ENCODE measurements around the gene GLIS1.

Gene GLIS1

DNA sequence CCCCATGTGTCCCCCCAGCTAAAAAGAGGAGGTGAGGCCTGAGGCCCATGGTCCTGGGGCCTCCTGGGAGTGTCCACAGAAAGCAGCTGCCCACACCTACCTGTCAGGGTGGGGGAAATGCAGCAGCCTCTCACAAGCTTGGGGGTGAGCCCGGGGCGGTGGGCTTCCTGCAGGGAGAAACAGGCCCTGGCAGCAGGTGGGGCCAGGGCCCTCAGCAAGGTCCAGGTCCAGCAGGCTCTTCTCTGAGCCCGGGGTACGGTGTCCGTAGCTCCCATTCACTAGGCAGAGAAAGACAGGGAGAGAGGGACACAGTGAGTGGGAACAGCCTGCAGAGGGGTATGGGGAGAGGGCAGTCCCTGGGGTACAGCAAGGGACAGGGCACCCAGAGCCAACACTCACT, 139.0 kb downstream of the GLIS1 start:
- no peak for DNase-seq (ENCODE audit: low read depth)
- TF ChIP-seq, protein P1, sequence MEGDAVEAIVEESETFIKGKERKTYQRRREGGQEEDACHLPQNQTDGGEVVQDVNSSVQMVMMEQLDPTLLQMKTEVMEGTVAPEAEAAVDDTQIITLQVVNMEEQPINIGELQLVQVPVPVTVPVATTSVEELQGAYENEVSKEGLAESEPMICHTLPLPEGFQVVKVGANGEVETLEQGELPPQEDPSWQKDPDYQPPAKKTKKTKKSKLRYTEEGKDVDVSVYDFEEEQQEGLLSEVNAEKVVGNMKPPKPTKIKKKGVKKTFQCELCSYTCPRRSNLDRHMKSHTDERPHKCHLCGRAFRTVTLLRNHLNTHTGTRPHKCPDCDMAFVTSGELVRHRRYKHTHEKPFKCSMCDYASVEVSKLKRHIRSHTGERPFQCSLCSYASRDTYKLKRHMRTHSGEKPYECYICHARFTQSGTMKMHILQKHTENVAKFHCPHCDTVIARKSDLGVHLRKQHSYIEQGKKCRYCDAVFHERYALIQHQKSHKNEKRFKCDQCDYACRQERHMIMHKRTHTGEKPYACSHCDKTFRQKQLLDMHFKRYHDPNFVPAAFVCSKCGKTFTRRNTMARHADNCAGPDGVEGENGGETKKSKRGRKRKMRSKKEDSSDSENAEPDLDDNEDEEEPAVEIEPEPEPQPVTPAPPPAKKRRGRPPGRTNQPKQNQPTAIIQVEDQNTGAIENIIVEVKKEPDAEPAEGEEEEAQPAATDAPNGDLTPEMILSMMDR (conservative IDR thresholded peaks at IDR 0.05; ENCODE audit: low read depth, low read length): no peak

DNA sequence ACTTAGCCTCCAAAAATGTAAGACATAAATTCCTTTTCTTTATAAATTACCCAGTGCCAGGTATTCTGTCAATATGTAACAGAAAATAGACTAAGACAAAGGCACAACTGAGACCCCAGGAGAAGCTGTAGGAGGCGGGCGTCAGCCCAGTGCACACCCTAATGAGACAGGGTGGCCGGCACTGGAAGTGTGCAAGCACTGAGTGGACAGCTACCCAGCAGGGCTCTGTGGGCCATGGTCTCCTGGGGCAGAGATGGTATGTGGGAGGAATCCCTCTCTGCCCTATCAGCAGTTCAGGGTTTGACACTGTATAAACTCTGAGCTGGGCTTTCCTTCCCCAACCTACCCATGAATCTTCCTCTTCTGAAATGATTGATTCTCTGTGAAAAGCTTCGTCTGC, 139.5 kb downstream of the GLIS1 start:
- TF ChIP-seq, protein P1 (conservative IDR thresholded peaks at IDR 0.05; ENCODE audit: low read depth, low read length): no peak
- no peak for DNase-seq (ENCODE audit: low read depth)
- H3K4me3 ChIP-seq (ENCODE audit: low read depth, low read length): no peak overlapping the region

More for the DNA sequence above, 139.0 kb downstream of the GLIS1 start:
- no peak overlapping the region for H3K4me3 ChIP-seq (ENCODE audit: low read depth, low read length)

DNA sequence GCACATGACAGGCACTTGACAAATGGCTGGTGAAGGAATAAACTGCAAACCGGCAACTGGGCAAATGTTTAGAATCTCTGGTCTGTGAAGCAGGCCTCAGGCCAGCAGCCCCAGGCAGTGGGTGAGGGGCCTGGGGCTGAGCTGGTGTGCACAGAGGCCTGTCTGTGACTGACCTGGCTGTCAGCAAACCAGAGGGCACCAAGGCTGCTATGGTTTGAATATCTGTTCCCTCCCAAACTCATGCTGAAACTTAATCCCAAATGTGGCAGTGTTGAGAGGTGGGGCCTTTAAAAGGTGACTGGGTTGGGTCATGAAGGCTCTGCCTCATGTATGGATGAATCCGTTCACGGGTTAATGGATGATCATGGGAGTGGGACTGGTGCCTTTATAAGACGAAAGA, 140.0 kb downstream of the GLIS1 start:
- TF ChIP-seq, protein P1 (conservative IDR thresholded peaks at IDR 0.05; ENCODE audit: low read depth, low read length): no peak
- no peak for DNase-seq (ENCODE audit: low read depth)
- H3K4me3 ChIP-seq (ENCODE audit: low read depth, low read length): no peak overlapping the region

DNA sequence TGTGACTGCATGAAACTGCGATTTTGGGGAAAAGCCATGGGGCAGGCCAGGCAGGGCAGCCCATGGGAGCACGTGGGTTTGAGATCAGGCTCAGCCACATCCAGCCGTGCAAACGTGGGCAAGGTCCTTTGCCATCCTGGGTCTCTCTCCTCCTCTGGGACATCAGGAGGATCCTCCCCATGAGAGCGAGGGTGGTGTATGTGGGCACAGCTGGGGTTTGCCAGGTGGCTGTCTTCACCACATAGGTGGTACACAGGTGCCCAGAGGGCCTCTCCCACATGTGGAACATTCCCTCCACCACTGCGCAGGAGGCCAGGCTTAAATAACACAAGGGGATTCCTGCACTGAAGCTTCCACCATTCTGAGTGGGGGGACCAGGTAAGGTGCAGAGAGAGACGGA, 143.1 kb downstream of the GLIS1 start:
- DNase-seq (ENCODE audit: low read depth): no peak
- no peak overlapping the region for H3K4me3 ChIP-seq (ENCODE audit: low read depth, low read length)
- TF ChIP-seq, protein P1 (conservative IDR thresholded peaks at IDR 0.05; ENCODE audit: low read depth, low read length): no peak

DNA sequence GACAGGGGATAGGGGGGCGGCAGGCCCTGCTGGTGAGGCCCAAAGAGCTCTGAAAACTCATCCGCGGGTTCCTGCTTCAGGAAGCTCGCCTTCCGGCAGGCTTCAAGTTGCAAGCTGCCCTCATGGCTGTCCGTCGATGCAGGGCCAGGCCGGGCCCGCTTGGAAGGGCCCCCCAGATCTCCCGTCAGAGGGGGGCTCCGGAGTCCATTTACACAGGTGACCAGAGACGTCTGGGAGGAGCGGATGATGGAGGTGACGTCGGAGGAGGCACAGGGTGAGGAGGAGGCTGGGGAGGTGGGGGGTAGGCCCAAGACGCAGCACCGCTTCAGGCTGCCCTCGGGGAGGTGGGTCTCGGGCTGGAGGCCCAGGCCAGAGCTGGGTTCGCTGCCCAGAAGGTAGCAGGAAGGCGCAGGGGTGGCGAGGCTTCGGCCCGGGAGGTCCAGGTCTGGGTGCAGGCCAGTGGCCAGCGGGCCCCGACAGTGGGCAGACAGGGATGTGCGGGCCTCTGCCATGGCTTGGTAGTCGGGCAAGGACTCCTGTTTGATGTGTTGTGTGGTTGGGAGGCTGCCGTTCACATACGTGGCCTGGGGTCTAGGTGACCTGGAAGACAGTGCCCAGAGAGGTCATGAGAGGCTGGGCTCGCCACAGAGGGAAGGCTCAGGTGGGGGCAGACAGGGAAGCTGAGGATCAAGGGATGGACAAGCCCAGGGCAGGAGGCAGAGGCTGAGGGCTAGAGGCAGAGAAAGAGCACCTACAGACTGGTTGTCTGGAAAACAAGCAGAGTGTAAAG, 144.4 kb downstream of the GLIS1 start:
- no peak for DNase-seq (ENCODE audit: low read depth)
- TF ChIP-seq, protein P1 (conservative IDR thresholded peaks at IDR 0.05; ENCODE audit: low read depth, low read length): no peak
- no peak overlapping the region for H3K4me3 ChIP-seq (ENCODE audit: low read depth, low read length)

DNA sequence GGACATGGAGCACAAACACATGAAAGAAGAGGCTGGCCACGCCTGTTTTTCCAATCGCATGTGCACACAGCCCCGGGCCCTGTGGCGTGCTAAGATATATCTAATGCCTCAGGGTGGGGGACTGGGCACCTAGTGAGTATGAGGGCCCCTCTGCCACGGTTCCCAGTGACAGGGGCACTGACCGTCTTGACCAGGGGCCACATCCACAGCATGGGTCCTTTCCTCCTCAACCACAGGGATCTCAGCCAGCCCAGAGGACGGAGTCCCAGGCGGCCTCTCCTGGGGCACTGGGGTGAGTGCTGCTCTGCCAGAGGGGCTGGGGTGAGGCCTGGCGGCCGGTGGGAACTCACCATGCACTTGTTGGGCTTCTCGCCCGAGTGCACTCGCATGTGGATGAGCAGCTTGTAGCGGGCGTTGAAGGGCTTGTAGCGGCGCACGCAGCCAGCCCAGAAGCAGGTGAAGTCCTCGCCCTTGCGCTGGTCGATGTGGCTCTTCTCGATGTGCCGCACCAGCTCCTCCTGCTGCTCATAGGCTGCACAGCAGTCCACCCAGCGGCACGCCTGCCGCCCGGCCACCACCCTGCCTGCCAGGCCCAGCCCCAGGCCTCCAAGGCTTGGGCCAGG, 145.1 kb downstream of the GLIS1 start:
- H3K4me3 ChIP-seq (ENCODE audit: low read depth, low read length): no peak overlapping the region
- no peak for DNase-seq (ENCODE audit: low read depth)
- TF ChIP-seq, protein P1 (conservative IDR thresholded peaks at IDR 0.05; ENCODE audit: low read depth, low read length): peak; percentile 38
